OCI-LY7 (cell line): Measurements from ENCODE around the gene NUP62. TPM values are rescaled to one million over a fixed set of nuclear protein-coding genes. Genes with fewer than 3 reads are reported as not detected.

Experiments used
- BruUV-seq: library from RNA; stranded (reverse); fragments of 400-500 nt; replicated peaks from 2 replicates; lab custom pipeline; 2021; lab: Mats Ljungman, UMichigan
- CTCF ChIA-PET: fragments of 300-600 bp; sonication (Branson Sonifier 250); formaldehyde crosslinking; loops from one replicate; lab custom pipeline; 2022; ENCODE audit warnings: antibody characterized with exemption; ENCODE audit not compliant: unreplicated experiment; lab: Charles Lee
- POLR2A ChIA-PET: fragments of 300-600 bp; sonication (Branson Sonifier 250); formaldehyde crosslinking; loops from one replicate; lab custom pipeline; 2022; ENCODE audit warnings: antibody characterized with exemption; lab: Charles Lee
- DNase-seq: peaks from one replicate; pipeline ENCODE4 v3.0.0-alpha.2; 2015; ENCODE audit warnings: low spot score
- H2AFZ ChIP-seq: fragments of 200-600 bp; sonication (generic), shearing (Covaris generic); 2 replicates; pipeline ENCODE4 v1.6.1; 2014; ENCODE audit warnings: mild to moderate bottlenecking, antibody characterized with exemption, low read length, moderate library complexity
- H3K27ac ChIP-seq: fragments of 200-600 bp; sonication (generic); 2 replicates; pipeline ENCODE4 v1.5.1; 2014; ENCODE audit warnings: mixed run types, low read depth, mild to moderate bottlenecking, moderate library complexity, low read length, inconsistent platforms; ENCODE audit not compliant: poor library complexity, severe bottlenecking
- H3K36me3 ChIP-seq: fragments of 200-600 bp; sonication (generic); 2 replicates; pipeline ENCODE4 v1.6.1; 2014; ENCODE audit warnings: mild to moderate bottlenecking, antibody characterized with exemption, low read length, moderate library complexity, mixed read lengths; ENCODE audit not compliant: insufficient read depth
- H3K4me1 ChIP-seq: fragments of 200-600 bp; sonication (generic); 2 replicates; pipeline ENCODE4 v1.5.1; 2014; ENCODE audit warnings: mild to moderate bottlenecking, low read length; ENCODE audit not compliant: insufficient read depth, poor library complexity, severe bottlenecking
- H3K4me2 ChIP-seq: fragments of 200-600 bp; sonication (generic); 2 replicates; pipeline ENCODE4 v1.6.1; 2014; ENCODE audit warnings: mild to moderate bottlenecking, low read length
- H3K4me3 ChIP-seq: fragments of 200-600 bp; sonication (generic); 2 replicates; pipeline ENCODE4 v1.5.1; 2014; ENCODE audit warnings: mild to moderate bottlenecking, low read depth, low read length; ENCODE audit not compliant: poor library complexity, severe bottlenecking
- H3K79me2 ChIP-seq: fragments of 200-600 bp; sonication (generic); 2 replicates; pipeline ENCODE4 v1.6.1; 2016; ENCODE audit warnings: low read depth, mild to moderate bottlenecking, low read length, moderate library complexity, mixed read lengths; ENCODE audit not compliant: insufficient read depth
- H3K9me2 ChIP-seq: fragments of 200-600 bp; sonication (generic); 2 replicates; pipeline ENCODE4 v1.6.1; 2016; ENCODE audit warnings: mild to moderate bottlenecking, low read length, mixed read lengths; ENCODE audit not compliant: insufficient read depth
- H3K9me3 ChIP-seq: fragments of 200-600 bp; sonication (generic); 2 replicates; pipeline ENCODE4 v1.6.1; 2014; ENCODE audit warnings: mild to moderate bottlenecking, mixed run types, low read length, mixed read lengths
- H4K20me1 ChIP-seq: fragments of 200-600 bp; sonication (generic); 2 replicates; pipeline ENCODE4 v1.6.1; 2014; ENCODE audit warnings: mild to moderate bottlenecking, antibody characterized with exemption, low read length, moderate library complexity, mixed read lengths; ENCODE audit not compliant: insufficient read depth
- EZH2phosphoT487 ChIP-seq: fragments of 200-600 bp; sonication (generic); IDR thresholded peaks from 2 replicates; pipeline ENCODE4 v1.6.1; 2018; ENCODE audit warnings: low read depth, borderline replicate concordance, mild to moderate bottlenecking, mixed run types, antibody characterized with exemption, low read length, moderate library complexity, mixed read lengths
- intact Hi-C: fragments of 100-400 bp; cut with micrococcal nuclease; formaldehyde crosslinking; loops from one replicate; pipeline ENCODE4 v1.10.0; 2022; ENCODE audit not compliant: unreplicated experiment
- total RNA-seq, 2 experiments: library from RNA; depleted of rRNA in 1 of 2; stranded (reverse); fragments of >200 nt in 1 of 2; shearing (Covaris generic) in 1 of 2; gene quantifications; 2 replicates each; pipeline ENCODE4 v1.2.3, GENCODE V29; 2014 to 2022
- TF ChIP-seq, protein P1 (sequence below): fragments of 200-600 bp; sonication (generic); conservative IDR thresholded peaks from 2 replicates; pipeline ENCODE4 v1.5.1; 2014; ENCODE audit warnings: mild to moderate bottlenecking, antibody characterized with exemption, low read length, moderate library complexity, mixed read lengths

The NUP62 gene
- total RNA-seq, 2 experiments from 2014 or later: 75.6 to 76.3 TPM

DNA sequence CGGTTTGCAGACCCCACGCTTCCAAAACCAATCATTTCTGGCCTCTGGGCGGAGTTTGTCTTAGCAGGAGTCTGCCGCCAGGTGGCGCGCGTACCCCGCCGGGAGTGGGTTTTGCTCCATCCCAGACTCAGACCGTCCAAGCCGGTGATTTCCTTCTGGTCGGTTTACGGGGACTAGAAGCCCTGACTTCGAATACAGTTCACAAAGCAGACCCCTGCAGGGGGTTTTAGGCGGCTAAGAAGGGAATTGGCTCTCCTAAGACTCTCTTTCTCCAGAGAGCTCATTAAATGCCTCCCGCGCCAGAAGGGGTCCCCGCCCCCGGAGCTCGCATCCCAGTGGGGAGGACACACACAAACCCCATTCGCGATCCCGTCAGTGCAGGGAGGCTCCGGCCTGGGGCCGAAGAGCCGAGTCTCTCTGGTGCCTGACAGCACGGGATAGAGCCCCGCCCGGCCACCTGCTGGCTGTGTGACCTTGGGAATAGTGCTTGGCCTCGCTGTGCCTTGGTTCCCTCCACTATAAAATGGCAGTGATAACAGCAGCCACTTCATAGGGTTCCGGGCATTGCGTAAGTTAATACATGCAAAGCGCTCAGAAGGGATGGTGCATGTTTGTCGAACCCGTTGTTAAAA lies 8.6 kb upstream of the NUP62 start:
- intact Hi-C loops: loop anchor here (1.0 kb wide), 1 partner anchor 45 kb away; no protein-coding TSS in a partner anchor

DNA sequence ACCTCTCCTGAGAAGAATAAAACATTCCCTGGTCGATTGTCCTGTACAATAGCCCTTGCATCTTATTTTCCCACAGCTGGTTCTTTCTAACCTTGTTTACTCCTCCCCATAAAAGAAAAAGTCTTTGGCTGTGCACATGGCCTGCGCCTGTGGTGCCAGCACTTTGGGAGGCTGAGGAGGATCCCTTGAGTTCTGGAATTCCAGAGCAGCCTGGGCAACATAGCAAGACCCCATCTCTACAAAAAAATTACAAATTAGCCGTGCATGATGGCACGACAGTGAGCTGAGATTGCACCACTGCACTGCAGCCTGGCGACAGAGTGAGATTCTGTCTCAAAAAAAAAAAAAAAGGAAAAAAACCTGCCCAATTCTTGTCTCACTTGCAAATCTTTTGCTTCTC lies 7.2 kb upstream of the NUP62 start:
- intact Hi-C loops: no loop called here
- H3K36me3 ChIP-seq: peaks cover 24% of the 10 kb centered on the region
- peaks cover 7% of the 10 kb centered on the region for H3K79me2 ChIP-seq
- BruUV-seq: no TSS peak
- no peaks in the 10 kb centered on the region for H3K9me3 ChIP-seq
- no peak overlapping the region for H3K4me3 ChIP-seq
- no peak overlapping the region for H2AFZ ChIP-seq
- H3K9me2 ChIP-seq: no peaks in the 10 kb centered on the region
- CTCF ChIA-PET: no interaction called here
- POLR2A ChIA-PET: no interaction called here
- TF ChIP-seq, protein P1, sequence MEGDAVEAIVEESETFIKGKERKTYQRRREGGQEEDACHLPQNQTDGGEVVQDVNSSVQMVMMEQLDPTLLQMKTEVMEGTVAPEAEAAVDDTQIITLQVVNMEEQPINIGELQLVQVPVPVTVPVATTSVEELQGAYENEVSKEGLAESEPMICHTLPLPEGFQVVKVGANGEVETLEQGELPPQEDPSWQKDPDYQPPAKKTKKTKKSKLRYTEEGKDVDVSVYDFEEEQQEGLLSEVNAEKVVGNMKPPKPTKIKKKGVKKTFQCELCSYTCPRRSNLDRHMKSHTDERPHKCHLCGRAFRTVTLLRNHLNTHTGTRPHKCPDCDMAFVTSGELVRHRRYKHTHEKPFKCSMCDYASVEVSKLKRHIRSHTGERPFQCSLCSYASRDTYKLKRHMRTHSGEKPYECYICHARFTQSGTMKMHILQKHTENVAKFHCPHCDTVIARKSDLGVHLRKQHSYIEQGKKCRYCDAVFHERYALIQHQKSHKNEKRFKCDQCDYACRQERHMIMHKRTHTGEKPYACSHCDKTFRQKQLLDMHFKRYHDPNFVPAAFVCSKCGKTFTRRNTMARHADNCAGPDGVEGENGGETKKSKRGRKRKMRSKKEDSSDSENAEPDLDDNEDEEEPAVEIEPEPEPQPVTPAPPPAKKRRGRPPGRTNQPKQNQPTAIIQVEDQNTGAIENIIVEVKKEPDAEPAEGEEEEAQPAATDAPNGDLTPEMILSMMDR: no peak
- no peak overlapping the region for H3K27ac ChIP-seq
- H3K4me1 ChIP-seq: no peaks in the 10 kb centered on the region
- DNase-seq: no peak
- no peak overlapping the region for H3K4me2 ChIP-seq
- peaks cover 7% of the 10 kb centered on the region for H4K20me1 ChIP-seq

More for the DNA sequence above, 8.6 kb upstream of the NUP62 start:
- Histone ChIP-seq H3K9me2 (no peaks in the 10 kb centered on the region), H3K4me1 (no peaks in the 10 kb centered on the region), H2AFZ (no peak overlapping the region), H3K4me2 (0 out of 2 replicates have a peak overlapping the region, but pooled peaks have one; percentile 19), H3K4me3 (no peak overlapping the region), H4K20me1 (no peaks in the 10 kb centered on the region), H3K79me2 (no peaks in the 10 kb centered on the region), H3K9me3 (no peaks in the 10 kb centered on the region), H3K27ac (no peak overlapping the region), H3K36me3 (peaks cover 11% of the 10 kb centered on the region)
- no TSS peak for BruUV-seq
- peak; percentile 73 for DNase-seq
- TF ChIP-seq, protein P1: peak; percentile 97
- no peak for TF ChIP-seq EZH2phosphoT487
- ChIA-PET CTCF (no interaction called here), POLR2A (interaction anchor here (0.9 kb wide), 1 partner anchor 17 kb away, joined by 5 read pairs; no protein-coding TSS in a partner anchor)

DNA sequence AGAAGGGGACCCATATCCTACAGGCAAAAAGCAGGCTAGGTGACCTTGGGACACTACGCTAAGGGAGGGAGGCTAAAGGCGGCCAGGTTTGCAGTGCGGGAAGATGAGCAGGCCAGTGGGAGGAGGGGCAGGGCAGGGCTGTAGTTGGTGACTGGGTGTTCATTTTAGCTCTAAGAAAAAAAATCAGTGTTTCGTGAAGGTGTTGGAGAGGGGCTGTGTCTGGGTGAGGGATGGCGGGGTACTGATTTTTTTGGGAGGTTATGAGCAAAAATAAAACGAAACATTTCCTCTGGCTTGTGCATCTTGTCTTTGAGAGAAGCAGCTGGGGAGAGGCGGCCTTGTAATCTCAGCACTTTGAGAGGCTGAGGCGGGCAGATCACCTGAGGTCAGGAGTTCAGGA lies 4.3 kb upstream of the NUP62 start:
- Histone ChIP-seq H3K4me1 (peaks cover 13% of the 10 kb centered on the region), H3K4me2 (no peak overlapping the region), H3K36me3 (peaks cover 49% of the 10 kb centered on the region), H3K4me3 (no peak overlapping the region), H3K79me2 (peaks cover 34% of the 10 kb centered on the region), H3K27ac (no peak overlapping the region), H2AFZ (no peak overlapping the region), H4K20me1 (peaks cover 21% of the 10 kb centered on the region), H3K9me2 (no peaks in the 10 kb centered on the region), H3K9me3 (no peaks in the 10 kb centered on the region)
- intact Hi-C loops: no loop called here
- DNase-seq: no peak
- ChIA-PET CTCF (no interaction called here), POLR2A (no interaction called here)
- BruUV-seq: no TSS peak
- no peak for TF ChIP-seq EZH2phosphoT487
- TF ChIP-seq, protein P1: no peak
